Stomach (tissue), 4 donors: ENCODE data around the gene ATP10B.

Experiments used
- CTCF ChIP-seq, 7 experiments: fragments of 450-650 bp in 4 of 7; fragments of 200-600 bp in 3 of 7; sonication (generic) in 3 of 7; IDR thresholded peaks; one replicate each; pipeline ENCODE4 v1.5.1; 2016 to 2019; ENCODE audit warnings: antibody characterized with exemption in 7 of 7, control low read depth in 2 of 7, mild to moderate bottlenecking in 1 of 7
- EP300 ChIP-seq: sonication (generic); formaldehyde crosslinking; IDR thresholded peaks from one replicate; pipeline ENCODE4 v1.6.1; 2017; ENCODE audit warnings: antibody characterized with exemption

- no peak for TF ChIP-seq CTCF (IDR thresholded peaks at IDR 0.05)
- TF ChIP-seq EP300 = no peak
Observed at GRCh38 chr5:160743027-160743426, 109.0 kb downstream of the ATP10B start.
